ENCODE measurements around the gene SPAG6. TPM values are rescaled to one million over a fixed set of nuclear protein-coding genes. Genes with fewer than 3 reads are reported as not detected.

The SPAG6 gene
- total and polyA plus RNA-seq, 9 of the 15 experiments (the other 6 are each of a cell fraction or from before 2014, with no cell fraction given), result 3.5 to 23.1 (median 11.8) TPM

DNA sequence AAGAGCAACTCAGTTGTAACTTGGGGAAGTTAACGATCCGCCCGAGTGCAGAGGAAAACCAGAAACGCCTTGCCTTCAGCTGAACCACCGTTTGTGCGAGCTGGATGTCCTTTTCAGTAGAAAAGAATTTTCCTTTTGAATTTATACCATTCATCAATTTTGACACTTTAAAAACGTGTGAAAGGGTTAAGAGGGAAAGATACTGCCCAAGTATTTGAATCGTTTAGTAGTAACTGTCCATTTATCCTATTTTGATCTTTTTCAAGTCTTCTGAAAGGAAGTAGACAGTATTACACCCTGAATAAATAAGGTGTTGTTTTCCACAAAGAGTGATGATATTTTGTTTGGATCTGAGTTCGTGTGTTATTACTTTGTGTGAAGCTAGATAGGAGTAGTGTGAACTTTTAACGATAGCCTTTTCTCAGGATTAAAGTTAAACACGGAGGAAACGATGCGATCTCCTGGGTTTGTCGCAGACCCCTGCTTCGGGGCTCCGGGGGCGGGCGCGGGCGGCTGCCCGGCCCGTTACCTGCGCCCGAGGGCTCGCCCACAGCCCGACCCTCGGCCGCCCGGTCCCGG, 25.2 kb upstream of the SPAG6 start (continued):
- TF ChIP-seq, protein P1, sequence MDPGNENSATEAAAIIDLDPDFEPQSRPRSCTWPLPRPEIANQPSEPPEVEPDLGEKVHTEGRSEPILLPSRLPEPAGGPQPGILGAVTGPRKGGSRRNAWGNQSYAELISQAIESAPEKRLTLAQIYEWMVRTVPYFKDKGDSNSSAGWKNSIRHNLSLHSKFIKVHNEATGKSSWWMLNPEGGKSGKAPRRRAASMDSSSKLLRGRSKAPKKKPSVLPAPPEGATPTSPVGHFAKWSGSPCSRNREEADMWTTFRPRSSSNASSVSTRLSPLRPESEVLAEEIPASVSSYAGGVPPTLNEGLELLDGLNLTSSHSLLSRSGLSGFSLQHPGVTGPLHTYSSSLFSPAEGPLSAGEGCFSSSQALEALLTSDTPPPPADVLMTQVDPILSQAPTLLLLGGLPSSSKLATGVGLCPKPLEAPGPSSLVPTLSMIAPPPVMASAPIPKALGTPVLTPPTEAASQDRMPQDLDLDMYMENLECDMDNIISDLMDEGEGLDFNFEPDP (CRISPR knock-in tag; IDR thresholded peaks at IDR 0.05), result no peak
- TF ChIP-seq RNF2 (IDR thresholded peaks at IDR 0.05) (no peak), ZNF699 (CRISPR knock-in tag; IDR thresholded peaks at IDR 0.05; ENCODE audit: insufficient replicate concordance) (no peak), TEAD1 (CRISPR knock-in tag; IDR thresholded peaks at IDR 0.05) (peak in 1 of 2 experiments; percentile 4; a peak in 1 of 4 replicates), ZNF316 (IDR thresholded peaks at IDR 0.05) (peak; percentile 19; the same call in 1 of the 2 replicates), ZNF175 (CRISPR knock-in tag; IDR thresholded peaks at IDR 0.05; ENCODE audit: low read depth) (0 out of 2 replicates have a peak, but pooled peaks have one; percentile 38)
- TF ChIP-seq, protein P2, sequence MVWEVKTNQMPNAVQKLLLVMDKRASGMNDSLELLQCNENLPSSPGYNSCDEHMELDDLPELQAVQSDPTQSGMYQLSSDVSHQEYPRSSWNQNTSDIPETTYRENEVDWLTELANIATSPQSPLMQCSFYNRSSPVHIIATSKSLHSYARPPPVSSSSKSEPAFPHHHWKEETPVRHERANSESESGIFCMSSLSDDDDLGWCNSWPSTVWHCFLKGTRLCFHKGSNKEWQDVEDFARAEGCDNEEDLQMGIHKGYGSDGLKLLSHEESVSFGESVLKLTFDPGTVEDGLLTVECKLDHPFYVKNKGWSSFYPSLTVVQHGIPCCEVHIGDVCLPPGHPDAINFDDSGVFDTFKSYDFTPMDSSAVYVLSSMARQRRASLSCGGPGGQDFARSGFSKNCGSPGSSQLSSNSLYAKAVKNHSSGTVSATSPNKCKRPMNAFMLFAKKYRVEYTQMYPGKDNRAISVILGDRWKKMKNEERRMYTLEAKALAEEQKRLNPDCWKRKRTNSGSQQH (CRISPR knock-in tag; IDR thresholded peaks at IDR 0.05), result no peak
- TF ChIP-seq, protein P3, sequence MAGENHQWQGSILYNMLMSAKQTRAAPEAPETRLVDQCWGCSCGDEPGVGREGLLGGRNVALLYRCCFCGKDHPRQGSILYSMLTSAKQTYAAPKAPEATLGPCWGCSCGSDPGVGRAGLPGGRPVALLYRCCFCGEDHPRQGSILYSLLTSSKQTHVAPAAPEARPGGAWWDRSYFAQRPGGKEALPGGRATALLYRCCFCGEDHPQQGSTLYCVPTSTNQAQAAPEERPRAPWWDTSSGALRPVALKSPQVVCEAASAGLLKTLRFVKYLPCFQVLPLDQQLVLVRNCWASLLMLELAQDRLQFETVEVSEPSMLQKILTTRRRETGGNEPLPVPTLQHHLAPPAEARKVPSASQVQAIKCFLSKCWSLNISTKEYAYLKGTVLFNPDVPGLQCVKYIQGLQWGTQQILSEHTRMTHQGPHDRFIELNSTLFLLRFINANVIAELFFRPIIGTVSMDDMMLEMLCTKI (IDR thresholded peaks at IDR 0.05; ENCODE audit: partially characterized antibody), result no peak
- TF ChIP-seq, protein P4, sequence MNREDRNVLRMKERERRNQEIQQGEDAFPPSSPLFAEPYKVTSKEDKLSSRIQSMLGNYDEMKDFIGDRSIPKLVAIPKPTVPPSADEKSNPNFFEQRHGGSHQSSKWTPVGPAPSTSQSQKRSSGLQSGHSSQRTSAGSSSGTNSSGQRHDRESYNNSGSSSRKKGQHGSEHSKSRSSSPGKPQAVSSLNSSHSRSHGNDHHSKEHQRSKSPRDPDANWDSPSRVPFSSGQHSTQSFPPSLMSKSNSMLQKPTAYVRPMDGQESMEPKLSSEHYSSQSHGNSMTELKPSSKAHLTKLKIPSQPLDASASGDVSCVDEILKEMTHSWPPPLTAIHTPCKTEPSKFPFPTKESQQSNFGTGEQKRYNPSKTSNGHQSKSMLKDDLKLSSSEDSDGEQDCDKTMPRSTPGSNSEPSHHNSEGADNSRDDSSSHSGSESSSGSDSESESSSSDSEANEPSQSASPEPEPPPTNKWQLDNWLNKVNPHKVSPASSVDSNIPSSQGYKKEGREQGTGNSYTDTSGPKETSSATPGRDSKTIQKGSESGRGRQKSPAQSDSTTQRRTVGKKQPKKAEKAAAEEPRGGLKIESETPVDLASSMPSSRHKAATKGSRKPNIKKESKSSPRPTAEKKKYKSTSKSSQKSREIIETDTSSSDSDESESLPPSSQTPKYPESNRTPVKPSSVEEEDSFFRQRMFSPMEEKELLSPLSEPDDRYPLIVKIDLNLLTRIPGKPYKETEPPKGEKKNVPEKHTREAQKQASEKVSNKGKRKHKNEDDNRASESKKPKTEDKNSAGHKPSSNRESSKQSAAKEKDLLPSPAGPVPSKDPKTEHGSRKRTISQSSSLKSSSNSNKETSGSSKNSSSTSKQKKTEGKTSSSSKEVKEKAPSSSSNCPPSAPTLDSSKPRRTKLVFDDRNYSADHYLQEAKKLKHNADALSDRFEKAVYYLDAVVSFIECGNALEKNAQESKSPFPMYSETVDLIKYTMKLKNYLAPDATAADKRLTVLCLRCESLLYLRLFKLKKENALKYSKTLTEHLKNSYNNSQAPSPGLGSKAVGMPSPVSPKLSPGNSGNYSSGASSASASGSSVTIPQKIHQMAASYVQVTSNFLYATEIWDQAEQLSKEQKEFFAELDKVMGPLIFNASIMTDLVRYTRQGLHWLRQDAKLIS (CRISPR knock-in tag; IDR thresholded peaks at IDR 0.05), result 0 out of 2 replicates have a peak, but pooled peaks have one; percentile 27
